GM12801 (cell line): ENCODE data around the gene DLST.

Experiments used
- TF ChIP-seq, protein P1 (sequence below): IDR thresholded peaks from one replicate; pipeline ENCODE4 v1.5.1; 2011; ENCODE audit warnings: control low read depth; ENCODE audit not compliant: insufficient read length; ENCODE audit errors: extremely low read depth

DLST gene

DNA sequence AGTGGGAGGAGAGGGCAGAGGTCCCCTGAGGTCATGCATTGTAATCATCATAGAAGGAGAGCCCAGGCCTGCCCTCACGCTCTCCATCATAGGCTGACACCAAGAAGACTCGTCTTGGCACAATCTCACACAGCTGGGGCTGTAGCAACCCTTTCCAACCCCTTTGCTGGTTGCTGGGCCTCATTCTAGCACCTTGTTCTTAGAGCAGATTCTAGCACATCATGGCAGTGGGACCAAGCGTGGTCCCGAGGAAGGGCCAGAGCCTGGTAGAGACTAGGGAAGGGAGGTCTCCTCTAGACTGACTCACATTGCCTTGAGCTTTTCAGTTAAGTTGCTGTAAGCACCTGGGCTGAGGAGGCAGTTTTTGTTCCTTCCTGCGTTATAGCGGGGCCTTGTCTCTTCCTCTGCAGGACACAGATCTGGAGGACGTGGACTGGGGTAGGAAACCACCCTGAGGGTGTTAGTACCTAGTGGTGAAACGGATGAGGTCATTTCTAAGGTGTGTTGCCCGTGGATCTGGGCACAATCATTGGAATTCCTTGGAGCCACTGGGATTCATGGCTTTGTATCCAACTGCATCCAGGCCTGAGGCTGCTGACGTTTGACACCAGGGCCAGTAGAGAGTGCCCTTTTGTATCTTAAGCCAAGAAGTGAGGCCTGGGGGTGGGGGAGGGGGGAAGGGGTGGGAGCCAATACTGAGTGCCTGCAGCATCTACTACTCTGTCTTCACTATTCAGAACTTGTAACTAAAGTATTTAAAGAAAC lies 21.4 kb downstream of the DLST start:
- TF ChIP-seq, protein P1, sequence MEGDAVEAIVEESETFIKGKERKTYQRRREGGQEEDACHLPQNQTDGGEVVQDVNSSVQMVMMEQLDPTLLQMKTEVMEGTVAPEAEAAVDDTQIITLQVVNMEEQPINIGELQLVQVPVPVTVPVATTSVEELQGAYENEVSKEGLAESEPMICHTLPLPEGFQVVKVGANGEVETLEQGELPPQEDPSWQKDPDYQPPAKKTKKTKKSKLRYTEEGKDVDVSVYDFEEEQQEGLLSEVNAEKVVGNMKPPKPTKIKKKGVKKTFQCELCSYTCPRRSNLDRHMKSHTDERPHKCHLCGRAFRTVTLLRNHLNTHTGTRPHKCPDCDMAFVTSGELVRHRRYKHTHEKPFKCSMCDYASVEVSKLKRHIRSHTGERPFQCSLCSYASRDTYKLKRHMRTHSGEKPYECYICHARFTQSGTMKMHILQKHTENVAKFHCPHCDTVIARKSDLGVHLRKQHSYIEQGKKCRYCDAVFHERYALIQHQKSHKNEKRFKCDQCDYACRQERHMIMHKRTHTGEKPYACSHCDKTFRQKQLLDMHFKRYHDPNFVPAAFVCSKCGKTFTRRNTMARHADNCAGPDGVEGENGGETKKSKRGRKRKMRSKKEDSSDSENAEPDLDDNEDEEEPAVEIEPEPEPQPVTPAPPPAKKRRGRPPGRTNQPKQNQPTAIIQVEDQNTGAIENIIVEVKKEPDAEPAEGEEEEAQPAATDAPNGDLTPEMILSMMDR: no peak

DNA sequence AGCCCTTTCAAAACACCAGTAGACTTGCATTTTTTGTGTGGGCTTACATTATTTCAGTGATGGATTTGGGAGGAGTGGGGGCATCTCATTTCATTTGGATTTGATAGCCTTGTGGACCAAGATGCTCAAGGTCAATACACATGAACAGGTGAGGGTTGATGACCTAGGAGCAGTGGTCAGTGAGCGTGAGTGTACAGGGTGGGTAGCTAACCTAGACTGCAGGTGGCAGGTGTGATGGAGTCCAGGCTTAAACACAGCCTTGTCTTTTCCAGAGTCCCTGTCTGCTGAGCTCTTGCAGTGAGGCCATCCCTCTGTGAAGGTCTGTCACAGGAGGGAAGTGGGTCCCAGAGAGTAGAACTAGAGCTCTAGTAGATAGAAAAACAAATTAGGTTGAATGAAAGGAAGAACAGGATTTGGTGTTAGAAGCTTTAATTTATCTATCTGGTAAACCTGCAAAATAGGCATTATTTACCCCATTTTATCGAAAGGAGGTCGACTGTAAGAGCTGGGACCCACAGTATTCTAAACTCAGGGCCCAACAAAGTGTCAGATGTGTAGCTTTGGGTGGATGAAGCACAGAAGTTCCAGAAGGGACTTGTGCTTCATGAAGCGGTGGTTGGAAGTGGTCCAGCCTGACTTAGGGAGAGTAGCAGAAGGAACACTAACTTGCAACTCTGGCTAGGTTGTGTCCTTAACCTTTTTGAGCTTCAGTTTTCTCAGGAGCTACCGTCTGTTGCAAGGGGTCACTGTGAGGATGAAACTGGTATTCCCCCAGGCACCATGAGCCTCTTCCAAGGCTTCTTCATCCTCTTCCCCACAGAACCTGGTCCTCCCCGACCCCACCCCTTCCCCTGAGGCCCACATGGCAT lies 23.2 kb downstream of the DLST start:
- TF ChIP-seq, protein P1: no peak

DNA sequence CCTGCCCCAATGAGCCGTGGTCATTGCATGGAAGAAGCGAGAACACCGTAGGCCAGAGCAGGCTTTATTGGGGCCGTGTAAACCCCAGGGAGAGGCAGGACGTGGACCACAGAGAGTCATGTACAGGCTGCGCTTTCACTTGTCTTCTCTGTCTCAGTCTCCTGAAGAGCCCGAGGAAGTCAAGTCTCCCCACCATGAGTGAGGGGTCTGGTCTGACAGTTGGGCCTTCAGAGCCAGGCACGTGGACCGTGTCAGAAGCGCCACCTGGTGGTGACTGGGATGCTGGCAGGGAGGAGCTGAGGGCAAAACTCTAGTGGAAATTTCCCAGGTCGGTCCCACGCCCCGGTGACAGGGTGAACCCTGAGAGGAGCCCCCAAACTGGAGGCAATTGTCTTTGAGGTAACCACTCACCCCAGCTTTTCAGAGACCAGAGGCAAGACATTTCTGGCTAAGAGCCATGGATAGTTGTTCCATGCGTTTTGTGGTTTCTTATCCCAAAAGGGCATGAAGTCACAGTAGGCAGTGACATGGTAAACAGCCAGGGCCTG lies 24.0 kb downstream of the DLST start:
- TF ChIP-seq, protein P1: peak; percentile 51

DNA sequence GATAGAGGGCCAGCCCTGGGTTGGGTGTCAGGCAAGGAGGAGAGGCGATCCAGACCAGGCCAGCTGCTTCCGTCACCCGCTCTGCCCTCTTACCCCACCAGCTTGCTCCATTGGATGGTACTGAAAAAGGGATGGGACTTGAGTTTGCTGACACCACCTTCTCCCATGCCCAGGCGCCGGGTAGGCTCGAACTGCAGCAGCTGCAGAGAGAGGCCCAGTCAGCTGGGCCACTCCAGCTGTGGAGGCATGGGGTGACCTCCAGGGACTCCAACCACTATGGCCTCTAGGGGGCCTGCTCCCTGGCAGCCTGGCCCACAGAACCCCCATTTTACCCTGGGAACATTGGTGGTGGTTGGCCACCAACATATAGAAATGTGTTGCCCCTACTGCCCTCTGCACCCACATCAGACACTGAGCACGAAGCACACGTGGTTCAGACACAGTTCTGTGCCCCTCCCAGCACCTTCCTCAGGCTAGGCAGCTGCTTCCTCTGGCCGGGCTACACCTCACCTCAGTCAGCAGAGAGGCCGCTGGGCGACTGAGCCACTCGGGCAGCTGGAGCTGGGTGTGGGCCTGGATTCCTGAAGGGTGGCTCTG lies 25.3 kb downstream of the DLST start:
- TF ChIP-seq, protein P1: no peak

DNA sequence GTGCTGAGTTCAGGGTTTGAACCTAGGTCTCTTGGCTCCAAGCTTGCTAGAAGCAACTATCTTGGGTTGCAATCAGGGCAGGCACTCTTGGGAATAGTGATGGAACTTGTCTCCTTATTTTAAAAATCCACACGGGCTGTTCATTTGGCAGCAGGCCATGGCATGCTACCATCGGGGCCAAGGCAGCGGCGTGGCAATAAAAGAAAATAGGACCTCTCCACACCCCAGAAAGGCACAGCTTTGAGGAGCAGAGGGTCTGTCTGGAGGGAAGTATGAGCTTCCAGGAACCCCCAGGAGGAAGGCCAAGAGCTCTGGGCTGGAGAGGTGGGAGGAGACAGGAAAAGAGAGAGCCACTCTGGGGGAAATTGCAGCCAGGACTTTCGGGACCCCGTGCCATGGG lies 26.0 kb downstream of the DLST start:
- TF ChIP-seq, protein P1: no peak

DNA sequence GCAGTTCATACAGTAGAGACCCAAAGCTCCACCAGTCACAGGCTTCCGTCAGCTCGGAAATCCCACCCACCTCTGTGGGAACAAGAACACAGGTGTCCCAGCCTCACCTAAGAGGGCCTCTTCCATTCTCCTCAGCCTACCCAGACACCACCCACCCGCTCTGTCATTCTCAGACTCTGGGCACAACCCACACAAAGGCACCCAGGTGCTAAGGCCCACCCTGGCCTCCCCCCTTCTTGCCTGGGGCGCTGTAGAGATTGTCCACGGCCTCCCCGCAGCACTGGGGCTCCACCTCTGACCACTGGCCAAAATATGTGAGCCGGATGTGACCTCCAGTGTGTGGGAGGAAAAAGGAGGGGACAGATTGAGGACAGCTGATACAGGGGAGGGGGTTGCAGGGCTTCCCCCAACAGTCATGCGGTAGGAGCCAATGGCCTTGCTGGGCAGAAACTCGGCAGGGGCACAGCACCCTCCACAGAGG lies 27.2 kb downstream of the DLST start:
- TF ChIP-seq, protein P1: no peak

DNA sequence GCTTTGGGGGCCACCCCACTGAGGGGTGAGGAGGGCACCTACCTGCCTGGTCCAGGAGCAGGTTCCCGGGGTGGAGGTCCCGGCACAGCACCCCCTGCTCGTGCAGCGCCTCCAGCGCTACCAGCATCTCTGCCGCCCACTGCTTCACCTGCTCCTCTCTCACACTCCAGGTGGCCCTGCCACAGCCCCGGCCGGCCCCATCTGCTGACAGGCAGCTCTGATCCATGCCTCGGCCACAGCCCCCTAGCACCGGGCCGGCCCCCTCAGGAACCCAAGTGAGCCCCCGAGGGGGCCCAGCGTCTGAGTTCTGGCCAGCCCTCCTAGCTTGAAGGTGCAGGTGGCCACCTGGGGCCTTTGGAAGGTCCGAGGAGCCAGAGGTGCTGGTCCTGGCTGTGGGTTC lies 27.8 kb downstream of the DLST start:
- TF ChIP-seq, protein P1: no peak
